Anterior cingulate cortex (tissue), 58 donors: ENCODE results near the gene OR4D6.

Experiments
- DNase-seq, 58 donors: peaks; one replicate each; lab custom pipeline; 2025; lab: John Stamatoyannopoulos, UW

The OR4D6 gene

GRCh38 chr11:59503276-59503675 is 46.5 kb downstream of the OR4D6 start, which contains the start of gene OR4D11:
TSS of gene OR4D11 (plus strand) at chr11:59503576. CDS start at chr11:59503576, 0 bp downstream.
- no peak for DNase-seq
